Stimulated activated CD4-positive, alpha-beta T cell treated with anti-CD3 and anti-CD28 coated beads, Interleukin-15, amount 100 ng/mL, for 48 hours (primary cell): ENCODE results near the gene MS4A14.
"Not testable (repeated sequence)": the region's sequence is repeated elsewhere in the genome, so short reads cannot be mapped to it uniquely, and the experiment has no call there.

Source experiments
- DNase-seq, 2 donors: peaks; one replicate each; pipeline ENCODE4 v3.0.0-alpha.2; 2020; ENCODE audit warnings: low read depth in 2 of 2

Gene MS4A14, protein sequence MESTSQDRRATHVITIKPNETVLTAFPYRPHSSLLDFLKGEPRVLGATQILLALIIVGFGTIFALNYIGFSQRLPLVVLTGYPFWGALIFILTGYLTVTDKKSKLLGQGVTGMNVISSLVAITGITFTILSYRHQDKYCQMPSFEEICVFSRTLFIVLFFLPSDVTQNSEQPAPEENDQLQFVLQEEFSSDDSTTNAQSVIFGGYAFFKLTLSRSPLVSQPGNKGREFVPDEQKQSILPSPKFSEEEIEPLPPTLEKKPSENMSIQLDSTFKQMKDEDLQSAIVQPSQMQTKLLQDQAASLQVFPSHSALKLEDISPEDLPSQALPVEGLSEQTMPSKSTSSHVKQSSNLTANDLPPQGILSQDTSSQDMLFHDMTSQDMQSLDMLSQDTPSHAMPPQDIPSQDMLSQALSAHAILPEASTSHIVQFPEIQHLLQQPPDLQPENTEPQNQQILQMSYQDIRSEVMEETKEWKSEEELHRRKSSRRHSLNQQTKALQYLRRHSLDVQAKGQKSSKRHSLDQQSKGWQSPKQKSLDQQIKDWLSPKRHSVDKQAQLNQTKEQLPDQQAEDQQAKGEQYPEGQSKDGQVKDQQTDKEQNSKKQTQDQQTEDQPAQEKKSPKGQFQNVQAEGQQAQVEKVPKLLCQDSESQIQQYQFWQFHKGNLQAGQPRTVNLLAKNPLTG

DNA sequence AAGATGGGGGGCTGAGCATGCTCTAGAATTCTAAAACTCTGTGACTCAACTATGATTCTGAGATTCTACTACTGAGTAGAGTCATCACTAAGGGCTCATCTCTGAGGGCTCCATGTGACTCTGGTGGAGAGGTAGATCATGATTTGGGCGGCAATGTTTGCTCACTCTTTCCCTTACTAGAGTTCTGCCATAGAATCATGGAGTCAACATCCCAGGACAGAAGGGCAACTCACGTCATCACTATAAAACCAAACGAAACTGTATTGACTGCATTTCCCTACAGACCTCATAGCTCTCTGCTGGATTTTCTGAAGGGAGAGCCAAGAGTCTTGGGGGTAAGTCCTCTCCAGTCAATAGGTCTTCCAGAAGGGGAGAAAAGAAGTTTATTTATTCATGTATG is at the start of gene MS4A14:
Gene MS4A14 (plus strand): TSS at position 78 of the 400 bp plus-strand sequence. CDS start 120 bp downstream, at position 198.
- no peak for DNase-seq

DNA sequence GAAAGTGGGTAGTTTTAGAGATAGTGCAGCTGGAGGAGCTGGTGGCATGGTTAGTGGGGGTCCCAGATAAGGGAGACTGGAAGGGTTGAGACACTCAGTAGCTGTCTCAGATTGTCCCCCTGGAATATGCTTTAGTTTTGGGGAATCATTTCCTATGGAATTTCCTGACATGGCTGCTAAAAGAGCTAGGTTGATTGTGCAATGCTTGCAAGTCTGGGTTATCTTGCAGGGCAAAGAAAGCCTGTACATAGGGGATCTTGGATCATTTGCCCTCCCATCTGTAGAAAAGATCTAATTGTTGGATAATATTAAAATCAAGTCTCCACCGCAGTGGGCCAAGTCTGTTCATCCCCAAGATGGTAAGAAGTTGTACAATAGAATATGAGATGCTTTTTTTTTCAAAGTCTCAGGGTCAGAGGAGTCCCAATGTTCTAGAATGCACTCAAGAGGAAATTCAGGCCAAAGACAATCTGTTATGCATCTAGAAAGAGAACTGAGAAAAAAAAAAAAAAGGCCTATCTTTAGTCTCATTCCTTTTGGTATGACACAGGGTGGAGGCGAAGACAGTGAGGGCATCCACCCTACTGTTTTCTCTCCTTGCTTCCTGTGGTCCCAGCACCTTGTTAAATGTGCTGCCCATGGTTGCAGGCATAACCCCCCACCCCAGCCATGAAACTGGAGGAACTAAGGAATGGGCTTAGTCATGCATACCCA is 49.0 kb upstream of the MS4A14 start:
- DNase-seq: no peak

DNA sequence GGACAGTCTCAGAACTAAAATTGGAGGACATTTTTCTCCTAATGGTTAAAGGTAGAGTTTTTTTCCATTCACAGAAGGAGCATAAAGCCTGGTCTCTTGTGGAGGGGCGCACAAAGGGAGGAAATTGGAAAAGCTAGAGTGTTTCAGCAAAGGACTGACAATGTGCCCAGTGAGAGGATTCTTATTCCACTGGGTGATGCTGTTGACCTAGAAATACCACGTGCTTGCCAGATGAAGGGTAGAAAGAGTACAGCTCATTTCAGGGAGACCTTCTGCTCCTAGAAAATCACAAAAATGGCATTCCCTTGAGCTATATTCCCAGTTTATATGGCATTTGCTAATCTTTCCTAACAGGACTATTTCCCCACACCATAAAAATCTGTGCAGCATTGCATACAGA is 48.1 kb upstream of the MS4A14 start:
- no peak for DNase-seq

DNA sequence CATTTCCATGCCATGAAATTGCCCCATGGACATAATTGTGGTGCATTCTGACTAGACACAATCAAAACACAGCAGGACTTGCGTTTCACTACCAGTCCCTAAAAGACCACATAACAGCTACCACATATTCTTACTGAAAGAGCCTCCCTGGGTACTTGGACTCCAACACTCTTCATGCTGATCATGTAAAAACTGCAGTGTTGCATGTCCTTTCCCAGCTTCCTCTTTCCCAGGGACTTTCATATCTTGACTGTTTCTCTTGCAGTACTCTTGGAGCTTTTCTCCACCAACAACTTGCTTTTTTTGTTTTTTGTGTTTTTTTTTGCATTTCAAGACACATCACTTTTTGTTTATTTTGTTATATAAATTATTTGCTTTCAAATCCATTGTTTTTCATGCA is 46.3 kb upstream of the MS4A14 start:
- DNase-seq: no peak

DNA sequence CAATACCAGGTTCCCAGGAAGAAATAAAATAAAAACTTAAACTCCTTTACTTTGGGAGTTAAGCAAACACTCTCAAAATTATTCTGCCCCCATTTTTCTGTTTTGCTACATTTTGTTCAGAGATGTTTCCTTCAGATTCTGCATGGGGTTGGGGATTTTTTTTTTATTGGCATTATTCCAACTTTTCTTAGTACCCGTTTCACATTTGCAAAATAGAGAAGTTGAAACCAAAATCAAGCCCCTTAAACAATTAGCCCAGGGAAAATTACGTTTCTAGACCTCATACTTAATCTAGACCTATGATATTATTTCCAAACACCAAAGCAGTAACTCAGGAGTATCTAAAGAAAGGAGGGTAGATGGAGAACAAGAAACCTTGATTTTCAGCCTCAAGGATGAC is 38.5 kb upstream of the MS4A14 start:
- DNase-seq: no peak

DNA sequence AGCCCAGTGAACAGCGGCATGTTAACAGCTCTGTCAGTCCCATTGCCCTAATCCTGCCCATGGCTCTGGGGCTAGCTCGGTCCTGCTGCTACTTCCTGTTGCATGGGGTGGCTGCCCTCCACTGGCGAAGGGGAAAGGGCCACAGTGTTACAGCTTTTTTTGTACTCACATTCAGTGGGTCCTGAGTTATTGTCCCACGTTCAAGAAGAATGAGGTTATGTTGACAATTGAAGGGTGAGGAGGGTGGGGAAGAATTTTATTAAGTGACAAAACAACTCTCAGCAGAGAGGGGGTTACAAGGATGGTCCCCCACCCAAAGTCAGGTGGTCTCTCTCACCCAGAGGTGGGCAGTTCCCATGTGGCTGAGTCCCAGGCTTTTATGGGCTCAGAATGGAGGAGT is 35.6 kb upstream of the MS4A14 start:
- DNase-seq: no peak

DNA sequence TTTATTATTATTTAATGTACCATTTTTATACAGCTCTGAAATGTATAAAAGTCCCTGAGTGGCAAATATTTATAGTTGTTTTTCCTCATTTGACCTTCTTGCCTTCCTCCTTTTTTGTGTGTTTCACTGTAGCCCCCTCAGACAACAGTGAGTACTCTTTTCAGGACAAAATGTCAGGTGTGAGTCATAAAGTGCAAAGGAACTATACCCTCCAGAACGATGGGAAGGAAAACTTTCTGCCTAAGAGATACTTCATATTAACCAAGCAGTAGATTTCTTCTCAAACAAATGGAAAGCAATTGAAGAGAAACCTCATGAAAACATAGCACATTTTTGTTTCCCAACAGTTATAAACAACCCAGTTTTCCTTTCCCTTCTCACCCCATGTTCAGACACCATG is 34.0 kb upstream of the MS4A14 start:
- DNase-seq: no peak

DNA sequence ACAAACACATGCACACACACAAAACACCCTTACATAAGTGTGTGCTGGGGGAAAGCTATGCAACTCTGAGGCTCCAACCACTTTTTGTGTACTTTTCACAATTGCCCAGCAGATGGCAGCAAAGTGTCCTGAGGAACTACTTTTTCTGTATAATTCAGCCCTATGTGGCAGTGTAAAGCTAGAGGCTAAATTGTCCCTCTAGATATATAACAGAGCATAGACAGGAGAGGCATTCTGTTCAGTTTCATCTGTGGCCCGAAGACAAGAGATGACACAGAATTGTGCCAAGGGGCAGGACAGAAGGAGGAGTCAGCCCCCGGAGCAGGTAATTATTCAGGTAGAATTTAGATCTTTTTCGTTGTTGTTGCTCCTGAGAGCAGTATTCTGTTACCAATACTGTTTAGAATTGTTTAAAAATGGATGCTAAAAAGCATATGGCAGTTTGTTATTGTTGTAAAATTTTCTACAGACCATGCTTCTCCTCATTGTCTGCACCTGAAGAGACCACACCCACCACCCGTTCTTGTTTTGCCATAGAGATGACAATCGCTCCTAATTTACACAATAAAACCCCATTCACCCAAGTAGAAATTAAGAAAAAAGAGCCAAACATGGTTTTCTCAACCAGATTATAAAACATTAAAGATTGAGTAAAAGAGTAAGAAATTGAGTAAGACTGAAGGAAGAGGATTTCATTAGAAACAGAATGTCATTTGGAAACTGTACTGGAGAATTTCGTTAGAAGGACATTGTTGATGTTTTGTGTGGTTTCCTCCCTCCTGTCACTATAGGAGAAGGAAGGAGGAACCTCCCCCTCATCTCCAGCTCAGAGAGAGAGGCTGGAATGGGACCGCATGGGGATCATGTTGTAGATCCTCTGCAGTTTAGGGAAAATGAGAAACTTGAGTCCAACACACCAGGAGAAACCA is 32.5 kb upstream of the MS4A14 start:
- peak; percentile 10 to 35 for DNase-seq

DNA sequence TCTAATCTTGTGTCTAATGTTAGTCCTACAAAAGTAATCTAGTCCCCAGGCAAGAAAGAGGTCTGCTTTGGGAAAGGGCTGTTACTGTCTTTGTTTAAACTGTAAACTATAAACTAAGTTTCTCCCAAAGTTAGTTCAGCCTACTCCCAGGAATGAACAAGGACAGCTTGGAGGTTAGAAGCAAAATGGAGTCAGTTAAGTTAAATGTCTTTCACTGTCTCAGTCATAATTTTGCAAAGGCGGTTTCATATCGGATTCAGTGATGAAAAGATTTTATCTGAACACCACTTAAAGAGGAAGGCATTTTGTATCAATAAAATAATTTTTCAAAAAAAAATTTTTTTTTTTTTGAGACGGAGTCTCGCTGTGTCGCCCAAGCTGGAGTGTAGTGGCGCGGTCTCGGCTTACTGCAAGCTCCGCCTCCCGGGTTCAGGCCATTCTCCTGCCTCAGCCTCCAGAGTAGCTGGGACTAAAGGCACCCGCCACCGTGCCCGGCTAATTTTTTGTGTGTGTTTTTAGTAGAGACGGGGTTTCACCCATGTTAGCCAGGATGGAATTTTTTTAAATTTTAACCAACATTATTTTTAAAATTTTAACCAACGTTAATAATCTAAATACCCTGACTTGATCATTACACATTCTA is 29.9 kb upstream of the MS4A14 start:
- DNase-seq: not testable (repeated sequence)

DNA sequence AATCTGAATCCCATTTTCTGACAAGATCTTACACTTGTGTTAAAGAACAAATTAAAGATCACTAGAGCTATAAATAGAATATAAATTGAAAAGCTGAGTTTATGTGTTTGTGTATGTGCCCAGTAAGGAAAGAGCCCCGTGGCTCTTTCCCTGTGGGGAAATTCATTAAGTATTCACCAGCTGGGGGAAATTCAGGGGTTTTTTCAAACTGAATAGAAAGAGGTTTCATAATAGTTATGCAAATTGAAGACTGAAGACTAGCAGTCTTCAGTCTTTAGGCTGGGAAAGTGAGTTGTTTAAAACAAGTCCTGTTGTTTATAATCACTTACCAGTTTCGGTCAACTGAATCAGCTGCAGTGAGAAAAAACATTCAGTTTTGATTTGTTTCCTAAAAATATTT is 29.2 kb upstream of the MS4A14 start:
- DNase-seq: no peak

DNA sequence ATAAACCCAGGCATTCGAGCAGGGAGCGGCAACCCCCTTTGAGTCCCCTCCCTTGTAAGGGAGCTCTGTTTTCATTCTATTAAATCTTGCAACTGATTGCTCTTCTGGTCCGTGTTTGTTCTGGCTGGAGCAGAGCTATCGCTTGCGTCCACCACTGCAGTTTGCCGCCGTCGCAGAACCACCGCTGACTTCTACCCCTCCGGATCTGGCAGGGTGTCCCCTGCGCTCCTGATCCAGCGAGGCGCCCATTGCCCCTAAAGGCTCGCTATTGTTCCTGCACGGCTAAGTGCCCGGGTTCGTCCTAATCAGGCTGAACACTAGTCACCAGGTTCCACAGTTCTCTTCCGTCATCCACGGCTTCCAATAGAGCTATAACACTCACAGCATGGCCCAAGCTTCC is 28.4 kb upstream of the MS4A14 start:
- DNase-seq: no peak

DNA sequence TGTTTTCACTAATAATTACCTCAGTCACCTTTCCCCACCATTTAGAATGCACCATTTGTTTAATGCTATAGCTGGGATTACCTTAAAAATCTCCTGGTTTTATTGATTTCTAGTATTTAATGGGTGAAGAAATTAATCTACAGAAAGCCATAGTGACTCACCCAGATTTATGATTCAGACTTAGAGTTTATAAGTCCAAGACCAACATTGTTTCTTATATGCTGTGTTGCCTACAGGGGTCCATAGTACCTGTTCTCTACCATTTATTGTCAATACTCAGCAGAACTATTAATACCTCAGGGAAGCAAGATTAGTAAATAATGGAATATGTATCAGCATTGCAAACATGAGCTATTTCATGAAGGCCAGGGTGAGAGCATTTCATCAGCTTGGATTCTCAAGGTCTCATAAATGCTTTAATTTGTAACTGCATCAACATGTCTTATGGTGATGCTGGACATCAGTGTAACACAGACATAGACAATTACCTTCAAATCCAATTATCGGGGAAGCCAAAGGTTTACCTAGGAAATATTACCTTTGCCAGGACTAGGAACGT is 25.9 kb upstream of the MS4A14 start:
- DNase-seq: no peak

DNA sequence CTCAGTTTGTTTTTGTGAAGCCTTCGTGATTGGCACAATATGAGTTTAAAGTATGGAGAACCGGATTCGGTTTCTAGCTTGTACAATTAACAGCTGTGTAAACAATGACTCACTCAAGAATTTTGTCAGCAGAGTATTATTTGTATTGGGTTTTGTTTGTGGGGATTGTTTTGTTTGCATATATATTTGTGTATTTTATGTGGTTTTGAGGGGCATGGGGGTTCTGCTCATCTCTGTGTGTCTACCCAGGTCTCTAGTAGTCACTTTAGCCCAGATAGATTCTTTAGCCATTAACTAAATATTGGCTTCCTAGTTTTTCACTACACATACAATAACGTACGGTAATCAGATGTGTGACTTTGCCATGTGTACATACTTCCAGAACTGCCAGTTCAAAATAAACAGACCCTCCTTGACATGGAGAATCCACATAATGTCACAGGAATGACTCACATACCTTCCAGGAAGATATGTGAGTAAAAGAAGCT is 25.4 kb upstream of the MS4A14 start:
- no peak for DNase-seq

DNA sequence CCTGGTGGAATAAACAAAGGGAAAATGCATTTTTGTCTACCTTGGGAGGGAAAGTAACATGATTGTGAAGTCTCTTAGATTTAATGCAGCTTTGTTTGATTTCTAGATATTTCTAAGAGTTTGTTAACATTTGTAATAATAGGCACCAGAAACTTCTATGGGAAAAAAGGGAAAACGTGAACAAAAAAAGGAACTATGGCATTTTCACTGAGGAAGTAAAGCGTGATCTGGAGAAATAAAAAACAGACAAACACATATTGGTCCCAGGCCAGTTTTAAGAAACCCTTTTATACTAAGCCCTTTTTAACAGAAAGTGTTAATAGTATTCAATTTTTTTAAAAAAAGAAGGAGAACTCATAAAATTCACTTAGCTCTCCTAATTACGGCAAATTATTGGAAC is 24.9 kb upstream of the MS4A14 start:
- DNase-seq: no peak

DNA sequence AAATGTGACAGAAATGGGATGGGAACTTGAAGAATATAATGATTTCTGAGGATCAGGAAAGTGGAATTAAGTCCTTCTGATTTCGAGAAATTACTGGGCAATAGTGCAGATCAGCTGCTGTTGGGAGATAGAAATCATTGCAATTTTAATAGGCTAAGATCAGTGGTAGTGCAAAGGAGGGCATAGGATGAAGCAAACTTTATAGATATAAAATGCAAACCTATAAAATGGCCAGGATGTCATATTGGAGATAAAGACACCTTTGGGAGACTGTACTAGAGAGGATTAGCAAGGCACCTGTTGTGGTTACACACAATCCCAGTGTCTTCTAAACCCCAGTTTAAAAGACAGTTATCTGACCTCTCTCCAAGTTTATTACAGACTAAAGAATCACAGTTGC is 24.4 kb upstream of the MS4A14 start:
- DNase-seq: no peak

DNA sequence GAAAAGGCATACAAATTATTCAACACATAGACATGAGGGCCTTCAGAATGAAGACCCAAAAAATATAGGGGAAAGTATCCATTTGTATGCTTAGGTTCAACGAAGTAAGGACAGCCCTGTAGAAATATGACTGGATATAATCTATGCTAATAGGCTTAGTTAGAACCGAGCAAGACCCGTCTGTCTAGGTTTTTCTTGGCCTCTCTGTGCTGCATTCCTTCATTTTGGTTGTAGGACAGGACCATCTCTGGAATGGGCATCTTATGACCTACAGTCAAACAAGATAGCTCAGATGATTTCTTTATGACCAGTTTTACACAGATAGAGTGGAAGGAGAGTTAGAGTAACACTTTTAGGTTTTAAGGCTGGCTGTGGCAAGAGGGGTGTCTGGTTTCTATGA is 23.5 kb upstream of the MS4A14 start:
- no peak for DNase-seq

DNA sequence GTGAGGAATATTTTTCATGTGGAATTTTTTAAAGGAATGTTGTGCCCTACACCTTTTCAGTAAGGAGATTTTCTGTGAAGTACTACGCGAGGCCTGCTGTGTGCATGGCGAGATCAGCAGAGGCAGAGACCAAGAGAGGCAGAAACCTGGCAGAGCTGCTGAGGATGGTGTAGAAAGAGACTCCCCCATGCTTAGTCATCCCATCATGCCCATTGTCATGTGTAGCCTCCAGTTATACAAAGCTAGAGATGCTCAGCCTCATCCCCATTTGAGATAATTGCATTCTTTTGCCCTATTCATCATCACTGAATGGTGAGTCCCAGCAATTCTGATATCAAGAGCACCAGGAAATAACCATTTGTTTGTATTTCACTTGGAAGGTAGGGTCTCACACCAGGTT is 20.9 kb upstream of the MS4A14 start:
- DNase-seq: no peak

DNA sequence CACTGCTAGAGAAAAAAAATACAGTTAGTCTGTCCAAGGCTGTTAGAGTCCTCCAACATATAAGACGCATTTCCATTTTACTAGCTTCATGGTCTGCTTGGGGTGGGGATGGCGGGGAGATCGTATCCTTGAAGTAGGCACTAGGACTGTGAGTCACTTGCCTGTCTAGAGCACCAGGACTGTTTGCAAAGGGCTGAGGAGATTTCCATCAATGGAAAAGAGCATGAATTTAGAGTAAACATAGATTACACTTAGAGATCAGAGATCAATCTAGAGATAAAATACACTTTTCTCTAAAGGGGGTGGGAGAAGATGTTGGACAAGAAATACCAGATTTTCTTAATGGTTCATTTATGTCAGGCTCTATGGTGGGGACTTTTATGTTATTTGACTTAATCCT is 19.7 kb upstream of the MS4A14 start:
- no peak for DNase-seq

DNA sequence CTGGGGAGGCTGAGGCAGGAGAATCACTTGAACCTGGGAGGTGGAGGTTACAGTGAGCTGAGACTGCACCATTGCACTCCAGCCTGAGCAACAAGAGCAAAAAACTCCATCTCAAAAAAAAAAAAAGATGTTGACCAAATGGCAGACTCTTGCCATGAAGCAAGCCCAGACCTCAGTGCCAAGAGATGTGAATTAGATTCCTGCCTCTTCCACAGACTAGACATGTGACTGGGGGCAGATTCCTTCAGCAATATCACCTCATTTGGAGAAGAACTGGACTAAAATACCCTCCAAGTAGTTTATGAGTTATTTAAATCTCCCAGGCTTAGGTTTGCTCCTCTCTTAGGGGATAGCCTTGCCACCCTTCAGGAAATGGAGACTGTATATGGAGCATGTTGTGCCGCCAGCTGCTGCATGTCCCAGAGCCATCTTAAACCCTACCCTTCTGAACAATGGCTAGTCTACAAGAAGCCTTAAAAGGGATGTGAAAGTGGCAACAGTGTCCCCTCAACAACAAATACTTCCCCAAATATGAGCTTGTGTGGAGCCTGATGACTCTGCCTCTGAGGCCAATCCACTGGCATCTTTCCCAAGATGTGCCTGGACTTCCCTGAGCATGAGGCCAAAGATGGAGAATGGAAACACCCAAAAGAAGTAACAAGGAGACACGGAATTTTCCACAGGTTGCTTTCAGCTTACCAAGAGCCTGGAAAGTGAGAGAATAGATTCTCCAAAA is 18.7 kb upstream of the MS4A14 start:
- DNase-seq: no peak

DNA sequence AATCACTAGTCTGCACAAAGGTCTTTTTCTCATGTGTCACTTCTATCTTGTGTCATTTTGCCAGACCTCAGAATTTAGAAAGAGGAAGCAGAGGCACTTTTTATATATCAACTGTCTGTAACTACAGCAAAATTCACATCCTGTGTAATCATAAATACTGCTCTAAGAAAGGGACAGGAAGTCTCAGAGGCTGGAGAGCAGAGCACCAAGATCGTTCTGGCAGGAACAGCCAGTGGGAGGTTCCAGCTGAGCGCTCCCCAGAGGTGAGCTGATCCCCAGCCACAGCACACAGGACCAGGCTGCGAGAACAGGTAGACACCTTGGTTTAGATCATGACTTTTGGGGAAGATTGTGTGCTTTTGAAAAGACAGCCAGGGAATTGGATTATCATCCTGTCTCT is 17.9 kb upstream of the MS4A14 start, which contains the start of gene MS4A7:
Gene MS4A7 (plus strand): TSS at position 179 of the 400 bp plus-strand sequence. CDS start 4,610 bp downstream, outside the sequence.
- DNase-seq: no peak
